Measurements from ENCODE around the gene UBXN6. TPM values are rescaled to one million over a fixed set of nuclear protein-coding genes. Genes with fewer than 3 reads are reported as not detected.

UBXN6 gene
- total RNA-seq, 2 experiments from 2014 or later, result 54.5 to 58.4 TPM

DNA sequence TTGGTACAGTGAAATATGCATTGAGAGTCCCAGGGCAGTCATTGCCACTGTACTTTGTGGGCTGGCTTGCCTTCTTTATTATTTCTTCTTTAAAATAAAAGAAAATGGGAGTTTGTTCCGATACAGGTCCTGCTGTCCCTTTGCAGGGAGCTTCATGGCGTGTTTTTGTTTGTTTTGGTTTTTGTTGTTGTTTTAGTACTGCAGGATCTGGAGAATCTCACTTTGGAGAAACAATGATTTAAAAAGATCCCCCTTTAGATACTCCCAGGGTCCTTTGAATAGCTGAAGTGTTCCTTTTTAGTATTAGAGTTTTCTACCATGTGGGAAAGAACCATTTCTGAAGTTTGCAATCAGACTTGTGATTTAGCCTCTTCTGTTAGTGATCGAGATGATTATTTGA, 44.0 kb downstream of the UBXN6 start:
- DNase-seq (no peak), ATAC-seq (ENCODE audit: poor library complexity) (no peak)
- no peak overlapping the region for H3K4me3 ChIP-seq (ENCODE audit: low read length)
- H3K27ac ChIP-seq (ENCODE audit: low read depth in 1 of 2, low read length in 2 of 2), result no peak overlapping the region
- H3K27me3 Mint-ChIP-seq, result no peaks in the 10 kb centered on the region
- no peaks in the 10 kb centered on the region for H3K4me1 ChIP-seq (ENCODE audit: insufficient read depth, low read length)
- H3K9me3 Mint-ChIP-seq, result no peaks in the 10 kb centered on the region
- H3K4me1 Mint-ChIP-seq (ENCODE audit: low read depth), result no peaks in the 10 kb centered on the region
- CTCF ChIA-PET, result interaction anchor here (0.7 to 1.4 kb wide), 2 partner anchors 13 to 28 kb away, joined by 3 read pairs; partner anchors contain the start of gene SH3GL1
- TF ChIP-seq, protein P1, sequence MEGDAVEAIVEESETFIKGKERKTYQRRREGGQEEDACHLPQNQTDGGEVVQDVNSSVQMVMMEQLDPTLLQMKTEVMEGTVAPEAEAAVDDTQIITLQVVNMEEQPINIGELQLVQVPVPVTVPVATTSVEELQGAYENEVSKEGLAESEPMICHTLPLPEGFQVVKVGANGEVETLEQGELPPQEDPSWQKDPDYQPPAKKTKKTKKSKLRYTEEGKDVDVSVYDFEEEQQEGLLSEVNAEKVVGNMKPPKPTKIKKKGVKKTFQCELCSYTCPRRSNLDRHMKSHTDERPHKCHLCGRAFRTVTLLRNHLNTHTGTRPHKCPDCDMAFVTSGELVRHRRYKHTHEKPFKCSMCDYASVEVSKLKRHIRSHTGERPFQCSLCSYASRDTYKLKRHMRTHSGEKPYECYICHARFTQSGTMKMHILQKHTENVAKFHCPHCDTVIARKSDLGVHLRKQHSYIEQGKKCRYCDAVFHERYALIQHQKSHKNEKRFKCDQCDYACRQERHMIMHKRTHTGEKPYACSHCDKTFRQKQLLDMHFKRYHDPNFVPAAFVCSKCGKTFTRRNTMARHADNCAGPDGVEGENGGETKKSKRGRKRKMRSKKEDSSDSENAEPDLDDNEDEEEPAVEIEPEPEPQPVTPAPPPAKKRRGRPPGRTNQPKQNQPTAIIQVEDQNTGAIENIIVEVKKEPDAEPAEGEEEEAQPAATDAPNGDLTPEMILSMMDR (IDR thresholded peaks at IDR 0.05), result no peak
- H3K36me3 Mint-ChIP-seq (ENCODE audit: low read depth), result peaks cover 32% of the 10 kb centered on the region
- no peak overlapping the region for H3K27ac Mint-ChIP-seq
- no peaks in the 10 kb centered on the region for H3K9me3 ChIP-seq (ENCODE audit: control insufficient read depth in 1 of 2, insufficient read depth in 1 of 2, low read length in 2 of 2)
- intact Hi-C loops (cut with DNase I, micrococcal nuclease), result no loop called here
- no peaks in the 10 kb centered on the region for H3K27me3 ChIP-seq (ENCODE audit: control insufficient read depth in 1 of 2, insufficient read depth in 2 of 2, low read length in 2 of 2)
- no peak overlapping the region for H3K4me3 Mint-ChIP-seq
- POLR2A ChIA-PET, result no interaction called here
- peaks cover 10% of the 10 kb centered on the region for H3K36me3 ChIP-seq (ENCODE audit: insufficient read depth, low read length)

DNA sequence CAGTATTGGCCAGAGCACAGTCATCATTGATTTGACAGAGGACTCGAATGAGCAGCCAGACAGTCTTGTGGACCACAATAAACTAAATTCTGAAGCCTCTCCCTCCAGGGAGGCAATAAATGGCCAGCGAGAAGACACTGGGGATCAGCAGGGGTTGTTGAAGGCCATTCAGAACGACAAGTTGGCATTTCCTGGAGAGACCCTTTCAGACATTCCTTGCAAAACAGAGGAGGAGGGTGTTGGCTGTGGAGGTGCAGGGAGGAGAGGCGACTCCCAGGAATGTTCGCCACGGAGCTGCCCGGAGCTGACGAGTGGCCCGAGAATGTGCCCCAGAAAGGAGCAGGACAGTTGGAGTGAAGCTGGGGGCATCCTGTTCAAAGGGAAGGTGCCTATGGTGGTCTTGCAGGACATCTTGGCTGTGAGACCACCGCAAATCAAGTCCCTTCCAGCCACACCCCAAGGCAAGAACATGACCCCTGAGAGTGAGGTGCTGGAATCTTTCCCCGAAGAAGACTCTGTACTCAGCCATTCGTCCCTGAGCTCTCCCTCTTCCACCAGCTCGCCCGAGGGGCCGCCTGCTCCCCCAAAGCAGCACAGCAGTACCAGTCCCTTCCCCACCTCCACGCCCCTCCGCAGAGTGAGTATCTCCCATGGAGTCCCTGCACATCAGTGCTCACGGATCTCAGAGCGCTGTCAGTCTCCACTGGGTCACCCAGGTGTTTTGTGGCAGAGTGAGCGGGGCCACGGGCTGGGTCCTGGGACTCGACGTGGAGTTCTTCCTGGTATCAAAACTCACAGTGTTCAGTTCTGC, 48.3 kb downstream of the UBXN6 start:
- intact Hi-C loops (cut with DNase I, micrococcal nuclease), result loop anchor here in 1 of 2 experiments (10.0 kb wide), 2 partner anchors 385 to 1215 kb away; partner anchors contain the start of genes FEM1A, SAFB and SAFB2
- H3K36me3 Mint-ChIP-seq (ENCODE audit: low read depth), result peaks cover 25% of the 10 kb centered on the region
- Histone ChIP-seq H3K36me3 (ENCODE audit: insufficient read depth, low read length) (peaks cover 10% of the 10 kb centered on the region), H3K4me3 (ENCODE audit: low read length) (no peak overlapping the region), H3K4me1 (ENCODE audit: insufficient read depth, low read length) (no peaks in the 10 kb centered on the region), H3K9me3 (ENCODE audit: control insufficient read depth in 1 of 2, insufficient read depth in 1 of 2, low read length in 2 of 2) (no peaks in the 10 kb centered on the region), H3K27me3 (ENCODE audit: control insufficient read depth in 1 of 2, insufficient read depth in 2 of 2, low read length in 2 of 2) (no peaks in the 10 kb centered on the region), H3K27ac (ENCODE audit: low read depth in 1 of 2, low read length in 2 of 2) (no peak overlapping the region)
- no peaks in the 10 kb centered on the region for H3K9me3 Mint-ChIP-seq
- no peak for ATAC-seq (ENCODE audit: poor library complexity)
- ChIA-PET POLR2A (no interaction called here), CTCF (no interaction called here)
- TF ChIP-seq, protein P1 (IDR thresholded peaks at IDR 0.05), result no peak
- H3K27ac Mint-ChIP-seq, result no peak overlapping the region
- no peaks in the 10 kb centered on the region for H3K27me3 Mint-ChIP-seq
- no peak overlapping the region for H3K4me3 Mint-ChIP-seq
- no peak for DNase-seq
- H3K4me1 Mint-ChIP-seq (ENCODE audit: low read depth), result peaks cover 1% of the 10 kb centered on the region

DNA sequence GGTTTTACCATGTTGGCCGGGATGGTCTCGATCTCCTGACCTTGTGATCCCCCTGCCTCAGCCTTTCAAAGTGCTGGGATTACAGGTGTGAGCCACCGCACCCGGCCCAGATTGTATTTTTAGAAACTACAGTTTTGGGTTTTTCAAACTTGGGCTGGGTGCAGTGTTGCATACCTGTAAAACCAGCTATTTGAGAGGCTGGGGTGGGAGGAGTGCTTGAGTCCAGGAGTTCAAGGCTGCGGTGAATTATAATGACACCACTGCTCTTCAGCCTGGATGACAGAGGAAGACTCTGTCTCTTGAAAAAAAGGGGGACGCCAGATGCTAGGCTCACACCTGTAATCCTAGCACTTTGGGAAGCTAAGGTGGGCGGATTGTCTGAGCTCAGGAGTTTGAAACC, 51.0 kb downstream of the UBXN6 start:
- intact Hi-C loops (cut with DNase I, micrococcal nuclease), result loop anchor here in 1 of 2 experiments (10.0 kb wide), 2 partner anchors 388 to 1218 kb away; partner anchors contain the start of genes FEM1A, SAFB and SAFB2
- no peaks in the 10 kb centered on the region for H3K27me3 ChIP-seq (ENCODE audit: control insufficient read depth in 1 of 2, insufficient read depth in 2 of 2, low read length in 2 of 2)
- ChIA-PET CTCF (no interaction called here), POLR2A (no interaction called here)
- TF ChIP-seq, protein P1 (IDR thresholded peaks at IDR 0.05), result no peak
- no peak overlapping the region for H3K27ac ChIP-seq (ENCODE audit: low read depth in 1 of 2, low read length in 2 of 2)
- H3K36me3 Mint-ChIP-seq (ENCODE audit: low read depth), result peaks cover 17% of the 10 kb centered on the region
- no peak overlapping the region for H3K4me3 Mint-ChIP-seq
- H3K36me3 ChIP-seq (ENCODE audit: insufficient read depth, low read length), result peaks cover 8% of the 10 kb centered on the region
- H3K4me3 ChIP-seq (ENCODE audit: low read length), result no peak overlapping the region
- DNase-seq, result no peak
- H3K27me3 Mint-ChIP-seq, result no peaks in the 10 kb centered on the region
- no peak for ATAC-seq (ENCODE audit: poor library complexity)
- H3K4me1 Mint-ChIP-seq (ENCODE audit: low read depth), result peaks cover 23% of the 10 kb centered on the region
- H3K4me1 ChIP-seq (ENCODE audit: insufficient read depth, low read length), result peaks cover 13% of the 10 kb centered on the region
- no peaks in the 10 kb centered on the region for H3K9me3 ChIP-seq (ENCODE audit: control insufficient read depth in 1 of 2, insufficient read depth in 1 of 2, low read length in 2 of 2)
- no peak overlapping the region for H3K27ac Mint-ChIP-seq
- no peaks in the 10 kb centered on the region for H3K9me3 Mint-ChIP-seq
